Measurements from ENCODE around the gene STX11. TPM values are rescaled to one million over a fixed set of nuclear protein-coding genes. Genes with fewer than 3 reads are reported as not detected.

The STX11 gene
- total RNA-seq, 3 donors from 2014 or later = 0.84 to 2.7 (median 2.5) TPM

- intact Hi-C loops (cut with DNase I, micrococcal nuclease) = no loop called here
- peak; percentile 31 for ATAC-seq
Observed at GRCh38 chr6:144190593-144190992, 40.3 kb downstream of the STX11 start.

GRCh38 chr6:144193181-144193580 is 42.9 kb downstream of the STX11 start:
- Histone ChIP-seq H3K9me3 (no peaks in the 10 kb centered on the region), H3K4me3 (no peak overlapping the region), H3K4me1 (ENCODE audit: low read depth) (no peaks in the 10 kb centered on the region), H3K36me3 (ENCODE audit: low read depth) (no peaks in the 10 kb centered on the region)
- no peak for ATAC-seq
- TF ChIP-seq CTCF (IDR thresholded peaks at IDR 0.05) = no peak
- DNase-seq = no peak
- intact Hi-C loops (cut with DNase I, micrococcal nuclease) = no loop called here

More at GRCh38 chr6:144190593-144190992, 40.3 kb downstream of the STX11 start:
- no peak for DNase-seq
- H3K9me3 ChIP-seq = no peaks in the 10 kb centered on the region
- no peak for TF ChIP-seq CTCF (IDR thresholded peaks at IDR 0.05)
- H3K36me3 ChIP-seq (ENCODE audit: low read depth) = no peaks in the 10 kb centered on the region
- H3K4me3 ChIP-seq = no peak overlapping the region
- H3K4me1 ChIP-seq (ENCODE audit: low read depth) = no peaks in the 10 kb centered on the region

GRCh38 chr6:144194293-144194810 is 44.0 kb downstream of the STX11 start:
- DNase-seq (no peak), ATAC-seq (no peak)
- no peak for TF ChIP-seq CTCF (IDR thresholded peaks at IDR 0.05)
- H3K9me3 ChIP-seq = no peaks in the 10 kb centered on the region
- no peaks in the 10 kb centered on the region for H3K4me1 ChIP-seq (ENCODE audit: low read depth)
- no peaks in the 10 kb centered on the region for H3K36me3 ChIP-seq (ENCODE audit: low read depth)
- H3K4me3 ChIP-seq = no peak overlapping the region
- intact Hi-C loops (cut with DNase I, micrococcal nuclease) = no loop called here

GRCh38 chr6:144195671-144196270 is 45.5 kb downstream of the STX11 start:
- no peaks in the 10 kb centered on the region for H3K4me1 ChIP-seq (ENCODE audit: low read depth)
- TF ChIP-seq CTCF (IDR thresholded peaks at IDR 0.05) = no peak
- H3K36me3 ChIP-seq (ENCODE audit: low read depth) = no peaks in the 10 kb centered on the region
- ATAC-seq = no peak
- DNase-seq = no peak
- no peaks in the 10 kb centered on the region for H3K9me3 ChIP-seq
- no peak overlapping the region for H3K4me3 ChIP-seq
- intact Hi-C loops (cut with DNase I, micrococcal nuclease) = no loop called here

GRCh38 chr6:144197919-144198318 is 47.6 kb downstream of the STX11 start:
- no peak for DNase-seq
- intact Hi-C loops (cut with DNase I, micrococcal nuclease) = no loop called here
- peaks cover 11% of the 10 kb centered on the region for H3K9me3 ChIP-seq
- no peak overlapping the region for H3K4me3 ChIP-seq
- ATAC-seq = no peak
- no peaks in the 10 kb centered on the region for H3K36me3 ChIP-seq (ENCODE audit: low read depth)
- H3K4me1 ChIP-seq (ENCODE audit: low read depth) = no peaks in the 10 kb centered on the region
- TF ChIP-seq CTCF (IDR thresholded peaks at IDR 0.05) = no peak

Measured in mucosa of descending colon (tissue), 3 donors.